ENCODE results near the gene CTNNA3.

DNA sequence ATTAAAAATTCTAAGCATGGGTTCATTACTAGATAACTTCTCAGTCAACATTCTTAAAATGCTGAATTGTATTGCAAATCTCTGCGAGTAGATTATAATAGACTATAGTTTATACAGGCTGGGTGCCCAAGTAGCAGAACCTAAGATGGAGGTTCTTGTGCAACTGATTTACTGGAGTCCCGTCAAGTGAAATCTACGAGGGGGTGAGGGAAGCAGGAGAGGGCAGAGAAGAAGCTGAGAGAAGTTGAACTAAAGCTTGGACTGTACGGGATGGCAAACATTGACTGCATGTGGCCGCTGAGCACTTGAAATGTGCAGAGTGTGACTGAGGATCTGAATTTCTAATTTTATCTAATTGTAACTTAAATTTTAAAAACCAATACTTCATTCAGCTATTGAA is 124.5 kb downstream of the CTNNA3 start:
- TF ChIP-seq, protein P1, sequence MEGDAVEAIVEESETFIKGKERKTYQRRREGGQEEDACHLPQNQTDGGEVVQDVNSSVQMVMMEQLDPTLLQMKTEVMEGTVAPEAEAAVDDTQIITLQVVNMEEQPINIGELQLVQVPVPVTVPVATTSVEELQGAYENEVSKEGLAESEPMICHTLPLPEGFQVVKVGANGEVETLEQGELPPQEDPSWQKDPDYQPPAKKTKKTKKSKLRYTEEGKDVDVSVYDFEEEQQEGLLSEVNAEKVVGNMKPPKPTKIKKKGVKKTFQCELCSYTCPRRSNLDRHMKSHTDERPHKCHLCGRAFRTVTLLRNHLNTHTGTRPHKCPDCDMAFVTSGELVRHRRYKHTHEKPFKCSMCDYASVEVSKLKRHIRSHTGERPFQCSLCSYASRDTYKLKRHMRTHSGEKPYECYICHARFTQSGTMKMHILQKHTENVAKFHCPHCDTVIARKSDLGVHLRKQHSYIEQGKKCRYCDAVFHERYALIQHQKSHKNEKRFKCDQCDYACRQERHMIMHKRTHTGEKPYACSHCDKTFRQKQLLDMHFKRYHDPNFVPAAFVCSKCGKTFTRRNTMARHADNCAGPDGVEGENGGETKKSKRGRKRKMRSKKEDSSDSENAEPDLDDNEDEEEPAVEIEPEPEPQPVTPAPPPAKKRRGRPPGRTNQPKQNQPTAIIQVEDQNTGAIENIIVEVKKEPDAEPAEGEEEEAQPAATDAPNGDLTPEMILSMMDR (IDR thresholded peaks at IDR 0.05): no peak
- TF ChIP-seq POLR2A (IDR thresholded peaks at IDR 0.05): no peak

Measured in lower leg skin (tissue), 3 donors.